ENCODE measurements around the gene SDK1.

- TF ChIP-seq CTCF (IDR thresholded peaks at IDR 0.05) (no peak), NR3C1 (CRISPR knock-in tag; conservative IDR thresholded peaks at IDR 0.05; ENCODE audit: low read depth) (no peak), MLX (CRISPR knock-in tag; IDR thresholded peaks at IDR 0.05) (no peak), E2F4 (CRISPR knock-in tag; IDR thresholded peaks at IDR 0.05; ENCODE audit: borderline replicate concordance, low read depth) (no peak), ZBTB43 (CRISPR knock-in tag; IDR thresholded peaks at IDR 0.05) (no peak), ZNF121 (CRISPR knock-in tag; IDR thresholded peaks at IDR 0.05) (no peak), USF2 (CRISPR knock-in tag; IDR thresholded peaks at IDR 0.05) (no peak), E2F1 (CRISPR knock-in tag; IDR thresholded peaks at IDR 0.05) (no peak), ZNF423 (CRISPR knock-in tag; IDR thresholded peaks at IDR 0.05) (no peak)
Observed at GRCh38 chr7:3480197-3480596, 179.1 kb downstream of the SDK1 start.

Measured in WTC11 (cell line).